ENCODE results near the gene LHFPL3.
"Not testable (repeated sequence)": the region's sequence is repeated elsewhere in the genome, so short reads cannot be mapped to it uniquely, and the experiment has no call there.

Gene LHFPL3

GRCh38 chr7:104563350-104563901, 235.0 kb downstream of the LHFPL3 start:
- FAIRE-seq; DNase-seq (ENCODE audit: insufficient read length, low spot score): not testable (repeated sequence)

DNA sequence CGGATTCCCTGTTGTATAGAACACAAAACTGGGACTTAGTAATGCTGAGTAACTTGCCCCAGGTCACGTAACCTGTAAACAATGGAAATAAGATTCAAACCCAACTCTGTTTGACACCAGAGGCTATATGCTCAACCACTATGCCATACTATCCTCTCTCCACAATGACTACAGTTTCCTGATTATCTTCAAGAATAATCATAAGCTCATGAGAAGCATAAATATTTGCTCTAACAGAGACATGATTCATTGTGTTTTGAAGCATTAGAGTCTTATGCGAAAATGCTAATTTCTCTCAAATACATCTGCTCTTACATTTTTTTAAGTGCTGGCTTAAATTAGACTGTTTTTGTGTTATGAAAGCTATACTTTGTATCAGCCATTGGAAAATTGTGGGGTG, 241.3 kb downstream of the LHFPL3 start:
- no peak for FAIRE-seq
- DNase-seq (ENCODE audit: insufficient read length, low spot score) = no peak

DNA sequence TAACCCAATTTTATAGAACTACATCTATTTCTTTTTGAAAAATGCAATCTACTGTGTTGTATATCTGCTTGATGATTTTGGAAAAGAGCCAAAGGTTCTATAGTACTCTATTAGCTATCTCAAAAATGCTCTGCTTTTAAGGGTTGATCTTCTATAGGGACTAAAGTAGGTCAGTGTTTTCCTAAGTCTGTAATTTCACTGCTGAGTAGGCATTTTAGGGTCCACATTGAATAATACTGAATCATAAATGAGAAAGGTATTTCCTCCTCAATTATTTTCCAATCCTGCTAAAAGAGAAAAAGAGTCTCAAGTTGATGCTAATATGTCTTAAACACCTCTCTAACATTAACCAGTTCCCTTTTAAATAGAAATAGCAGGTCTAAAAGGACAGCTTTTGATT, 244.2 kb downstream of the LHFPL3 start:
- no peak for FAIRE-seq

DNA sequence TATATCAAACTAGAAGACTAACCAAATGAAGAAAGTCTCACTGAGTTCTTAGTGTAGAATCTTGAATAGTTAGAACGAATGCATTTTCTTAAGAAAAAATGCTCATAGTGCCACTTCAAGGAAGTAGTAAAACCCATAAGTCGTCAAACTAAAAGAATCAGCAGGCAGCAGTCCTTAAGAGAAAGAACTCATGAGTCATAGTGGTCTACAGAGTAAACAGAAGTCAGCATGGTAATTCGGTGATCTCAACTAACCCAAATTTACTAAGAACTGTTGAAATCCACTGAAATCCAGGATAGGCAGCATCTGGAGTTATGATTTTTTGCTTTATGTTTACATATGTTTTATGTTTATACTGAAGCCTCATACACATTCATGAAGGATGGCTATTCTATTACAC, 256.2 kb downstream of the LHFPL3 start:
- no peak for FAIRE-seq
- no peak for DNase-seq (ENCODE audit: insufficient read length, low spot score)

More for the DNA sequence above, 244.2 kb downstream of the LHFPL3 start:
- no peak for DNase-seq (ENCODE audit: insufficient read length, low spot score)

- not testable (repeated sequence) for FAIRE-seq
Observed at GRCh38 chr7:104595591-104595990, 267.2 kb downstream of the LHFPL3 start.

DNA sequence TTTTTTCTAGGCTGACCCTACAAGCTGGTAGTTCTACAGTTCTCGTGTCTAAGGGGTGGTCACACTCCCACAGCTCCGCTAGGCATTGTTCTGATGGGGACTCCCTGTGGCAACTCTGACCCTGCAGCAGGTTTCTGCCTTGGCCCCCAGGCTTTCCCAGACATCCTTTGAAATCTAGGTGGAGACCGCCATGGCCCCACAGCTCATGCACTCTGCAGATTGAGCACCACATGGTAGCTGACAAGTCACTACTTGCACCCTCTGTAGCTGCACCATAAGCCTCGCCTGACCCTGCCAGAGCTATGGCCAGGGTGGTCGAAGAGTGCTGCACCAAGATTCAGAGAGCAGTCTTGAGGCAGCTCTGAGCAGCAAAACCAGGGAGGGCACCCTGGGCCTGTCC, 275.6 kb downstream of the LHFPL3 start:
- DNase-seq (ENCODE audit: insufficient read length, low spot score) (no peak), FAIRE-seq (no peak)

More at GRCh38 chr7:104595591-104595990, 267.2 kb downstream of the LHFPL3 start:
- DNase-seq (ENCODE audit: insufficient read length, low spot score) = not testable (repeated sequence)

- FAIRE-seq (no peak), DNase-seq (ENCODE audit: insufficient read length, low spot score) (no peak)
Observed at GRCh38 chr7:104604706-104605105, 276.3 kb downstream of the LHFPL3 start.

- DNase-seq (ENCODE audit: insufficient read length, low spot score) = no peak
- no peak for FAIRE-seq
Observed at GRCh38 chr7:104621321-104621720, 292.9 kb downstream of the LHFPL3 start.

GRCh38 chr7:104625956-104626355, 297.6 kb downstream of the LHFPL3 start:
- no peak for DNase-seq (ENCODE audit: insufficient read length, low spot score)
- FAIRE-seq = no peak

DNA sequence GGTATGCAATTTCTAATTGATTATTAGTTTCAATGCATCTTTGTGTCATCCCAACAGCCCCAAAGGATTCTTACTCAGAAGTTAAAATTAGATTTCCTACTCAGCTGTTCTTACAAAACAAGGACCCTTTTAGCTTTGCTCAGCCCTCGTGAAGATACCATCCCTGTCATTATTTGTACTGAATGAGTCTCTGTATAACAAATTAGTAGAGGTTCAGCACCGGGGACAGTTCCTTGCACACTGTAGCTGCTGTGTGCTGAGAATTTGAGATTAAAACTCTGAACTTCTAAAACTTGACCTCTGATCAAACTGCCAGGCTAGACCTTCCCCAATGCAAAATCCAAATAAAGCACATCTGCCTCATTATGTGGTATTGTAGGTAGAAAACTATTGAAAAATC, 299.1 kb downstream of the LHFPL3 start:
- DNase-seq (ENCODE audit: insufficient read length, low spot score) = no peak

DNA sequence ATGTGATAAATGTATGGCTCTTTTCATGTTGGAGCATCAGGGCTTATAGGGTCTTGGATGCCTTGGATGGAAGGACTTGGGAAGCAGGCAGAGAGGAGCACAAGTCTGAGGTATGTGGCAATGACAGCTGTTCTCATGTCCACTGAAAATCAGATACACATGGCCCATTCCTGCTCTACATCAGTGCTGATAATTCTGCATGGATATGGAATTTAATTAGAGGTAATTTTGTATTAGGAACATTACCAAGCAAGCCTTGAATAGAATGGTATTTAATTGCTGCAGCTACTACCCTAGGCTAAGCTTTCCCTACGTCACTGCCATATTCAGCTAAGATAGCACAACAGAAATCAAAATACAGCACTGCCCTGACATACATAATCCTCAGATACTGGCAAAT, 299.6 kb downstream of the LHFPL3 start:
- FAIRE-seq (no peak), DNase-seq (ENCODE audit: insufficient read length, low spot score) (no peak)

More for the DNA sequence above, 299.1 kb downstream of the LHFPL3 start:
- FAIRE-seq = no peak

DNA sequence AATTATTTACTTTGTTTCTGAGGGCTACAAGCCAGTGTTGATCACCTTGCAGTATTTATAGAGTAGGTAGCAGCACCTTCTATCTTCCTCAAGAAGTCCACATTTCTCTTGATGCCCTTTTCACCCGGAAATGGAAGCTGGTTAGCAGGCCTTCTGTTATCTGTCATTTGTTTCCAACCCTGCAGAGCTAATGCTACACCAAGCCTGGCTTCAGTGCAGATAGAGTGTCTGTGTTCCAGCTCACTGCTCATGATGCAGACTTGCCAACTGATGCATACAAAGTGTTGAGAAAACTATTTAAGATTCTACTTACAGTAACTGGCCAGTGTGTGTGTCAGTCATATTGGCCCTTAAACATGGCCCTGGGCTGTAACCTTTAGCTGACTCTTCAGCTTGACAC, 301.0 kb downstream of the LHFPL3 start:
- DNase-seq (ENCODE audit: insufficient read length, low spot score) (no peak), FAIRE-seq (no peak)

- no peak for DNase-seq (ENCODE audit: insufficient read length, low spot score)
- no peak for FAIRE-seq
Observed at GRCh38 chr7:104640506-104640905, 312.1 kb downstream of the LHFPL3 start.

- FAIRE-seq (no peak), DNase-seq (ENCODE audit: insufficient read length, low spot score) (no peak)
Observed at GRCh38 chr7:104642560-104642959, 314.2 kb downstream of the LHFPL3 start.

DNA sequence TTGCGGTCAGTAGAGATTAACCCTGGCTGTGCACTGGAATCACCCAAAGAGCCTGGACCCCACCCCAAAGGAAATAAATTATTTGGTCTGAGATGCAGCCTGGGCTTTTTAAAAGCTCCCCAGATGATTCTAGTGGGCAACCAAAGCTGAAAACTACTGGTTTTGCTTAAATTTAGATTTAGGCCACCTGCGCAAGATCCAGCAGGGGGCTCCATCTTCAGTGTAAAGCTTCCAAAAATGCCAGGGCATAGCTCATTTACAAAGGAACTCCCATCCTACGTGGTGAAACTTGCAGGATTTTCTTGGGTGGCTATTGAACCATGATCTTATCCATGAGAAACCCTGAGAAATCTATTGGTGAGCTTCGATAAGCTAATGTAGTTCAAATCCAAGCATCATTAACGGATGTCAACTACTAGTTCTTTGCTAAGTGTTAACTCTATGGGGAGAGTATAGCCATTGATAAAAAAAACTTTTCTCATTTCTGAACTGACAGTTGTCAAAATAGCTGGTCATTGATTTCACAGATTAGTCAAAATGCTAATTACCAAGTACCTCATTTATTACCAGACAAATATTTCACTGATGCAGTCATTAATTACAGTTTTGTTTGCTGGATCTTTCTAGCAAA, 315.3 kb downstream of the LHFPL3 start:
- DNase-seq (ENCODE audit: insufficient read length, low spot score) = peak; percentile 2

GRCh38 chr7:104650991-104651640, 322.7 kb downstream of the LHFPL3 start:
- no peak for FAIRE-seq
- no peak for DNase-seq (ENCODE audit: insufficient read length, low spot score)

More for the DNA sequence above, 315.3 kb downstream of the LHFPL3 start:
- no peak for FAIRE-seq

GRCh38 chr7:104652434-104652833, 324.0 kb downstream of the LHFPL3 start:
- no peak for DNase-seq (ENCODE audit: insufficient read length, low spot score)
- no peak for FAIRE-seq

- DNase-seq (ENCODE audit: insufficient read length, low spot score) (no peak), FAIRE-seq (no peak)
Observed at GRCh38 chr7:104652865-104653264, 324.5 kb downstream of the LHFPL3 start.

- FAIRE-seq (no peak), DNase-seq (ENCODE audit: insufficient read length, low spot score) (no peak)
Observed at GRCh38 chr7:104653825-104654401, 325.5 kb downstream of the LHFPL3 start.

GRCh38 chr7:104655592-104655991, 327.2 kb downstream of the LHFPL3 start:
- no peak for FAIRE-seq
- no peak for DNase-seq (ENCODE audit: insufficient read length, low spot score)

- DNase-seq (ENCODE audit: insufficient read length, low spot score) = no peak
- no peak for FAIRE-seq
Observed at GRCh38 chr7:104656467-104656866, 328.1 kb downstream of the LHFPL3 start.

DNA sequence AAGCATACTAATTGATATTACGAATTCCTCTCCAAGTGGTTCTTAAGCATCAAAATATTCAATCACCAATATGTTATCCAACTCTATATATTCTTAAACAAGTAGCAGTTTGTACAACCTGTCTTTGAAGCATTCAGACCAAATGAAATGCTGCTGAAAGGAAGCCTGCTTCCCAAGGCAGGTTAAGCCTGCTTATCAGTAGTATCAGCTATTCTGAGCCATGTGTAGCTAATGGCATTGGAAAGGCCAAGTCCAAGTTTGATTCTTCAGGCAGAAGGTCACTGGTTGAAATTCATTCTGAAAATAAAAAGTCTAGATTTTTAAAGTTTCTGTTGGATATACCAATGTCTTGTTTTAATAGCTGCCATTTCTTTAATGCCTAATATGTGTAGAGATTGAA, 328.7 kb downstream of the LHFPL3 start:
- FAIRE-seq (no peak), DNase-seq (ENCODE audit: insufficient read length, low spot score) (no peak)
